IMR-90 (cell line): Measurements from ENCODE around the gene CHST5. TPM values are rescaled to one million over a fixed set of nuclear protein-coding genes. Genes with fewer than 3 reads are reported as not detected.

Source experiments
- ATAC-seq: fragments of 200-7000 bp; cut with Tn5 transposase; 2 replicates; pipeline ENCODE4 v1.9.1; 2020; ENCODE audit warnings: low read depth, mild to moderate bottlenecking, moderate library complexity
- BruUV-seq: library from RNA; stranded (reverse); fragments of 400-500 nt; replicated peaks from 2 replicates; lab custom pipeline; 2021; lab: Mats Ljungman, UMichigan
- CTCF ChIA-PET: fragments of 300-600 bp; formaldehyde crosslinking; extraction: SDS; loops from one replicate; lab custom pipeline; 2021; ENCODE audit warnings: antibody characterized with exemption; lab: Yijun Ruan, JAX
- POLR2A ChIA-PET: fragments of 300-600 bp; sonication (Branson Sonifier 250); formaldehyde crosslinking; loops from one replicate; lab custom pipeline; 2022; ENCODE audit warnings: antibody characterized with exemption; ENCODE audit not compliant: unreplicated experiment; lab: Charles Lee
- DNase-seq: peaks from one replicate; pipeline ENCODE4 v3.0.0; 2013
- H2AFZ ChIP-seq: replicated peaks from 2 replicates; pipeline ENCODE3; 2013; ENCODE audit warnings: low read length, mild to moderate bottlenecking; ENCODE audit not compliant: poor library complexity
- H2AK5ac ChIP-seq: 2 replicates; pipeline ENCODE4 v1.6.1; 2013; ENCODE audit warnings: low read depth, low read length, inconsistent platforms
- H2AK9ac ChIP-seq: replicated peaks from 2 replicates; pipeline ENCODE3; 2013; ENCODE audit warnings: mild to moderate bottlenecking, low read depth, low read length, moderate library complexity; ENCODE audit not compliant: poor library complexity
- H2BK120ac ChIP-seq: 2 replicates; pipeline ENCODE4 v1.6.1; 2013; ENCODE audit warnings: low read depth, low read length, inconsistent platforms
- H2BK15ac ChIP-seq: 3 replicates; pipeline ENCODE4 v1.6.1; 2013; ENCODE audit warnings: low read depth, low read length, inconsistent platforms
- H2BK20ac ChIP-seq: 2 replicates; pipeline ENCODE4 v1.6.1; 2013; ENCODE audit warnings: low read depth, mild to moderate bottlenecking, inconsistent platforms, low read length, moderate library complexity
- H2BK5ac ChIP-seq: 2 replicates; pipeline ENCODE4 v1.6.1; 2013; ENCODE audit warnings: mild to moderate bottlenecking, low read depth, low read length, inconsistent platforms; ENCODE audit not compliant: poor library complexity, severe bottlenecking
- H3K14ac ChIP-seq: replicated peaks from 2 replicates; pipeline ENCODE4 v1.6.1; 2013; ENCODE audit warnings: low read depth, low read length, inconsistent platforms
- H3K18ac ChIP-seq: 2 replicates; pipeline ENCODE4 v1.6.1; 2013; ENCODE audit warnings: low read depth, low read length, control low read depth
- H3K23ac ChIP-seq: 2 replicates; pipeline ENCODE4 v1.6.1; 2013; ENCODE audit warnings: low read depth, low read length, inconsistent platforms
- H3K27ac ChIP-seq: 2 replicates; pipeline ENCODE4 v1.5.1; 2013; ENCODE audit warnings: mild to moderate bottlenecking, control low read depth, low read length; ENCODE audit not compliant: insufficient read depth
- H3K27me3 ChIP-seq: 2 replicates; pipeline ENCODE4 v1.6.1; 2013; ENCODE audit warnings: low read length; ENCODE audit not compliant: control insufficient read depth, insufficient read depth
- H3K36me3 ChIP-seq: 2 replicates; pipeline ENCODE4 v1.6.1; 2013; ENCODE audit warnings: low read length, mixed read lengths; ENCODE audit not compliant: control insufficient read depth, insufficient read depth
- H3K4ac ChIP-seq: 2 replicates; pipeline ENCODE4 v1.6.1; 2013; ENCODE audit warnings: low read depth, low read length, inconsistent platforms
- H3K4me1 ChIP-seq: 2 replicates; pipeline ENCODE4 v1.6.1; 2013; ENCODE audit warnings: low read length, mixed read lengths; ENCODE audit not compliant: control insufficient read depth, insufficient read depth
- H3K4me2 ChIP-seq: 2 replicates; pipeline ENCODE4 v1.6.1; 2013; ENCODE audit warnings: low read depth, mild to moderate bottlenecking, control low read depth, low read length, moderate library complexity
- H3K4me3 ChIP-seq: 2 replicates; pipeline ENCODE4 v1.5.1; 2013; ENCODE audit warnings: low read depth, mild to moderate bottlenecking, control low read depth, low read length, moderate library complexity; ENCODE audit not compliant: insufficient read depth
- H3K56ac ChIP-seq: 2 replicates; pipeline ENCODE4 v1.6.1; 2013; ENCODE audit warnings: low read length, inconsistent platforms; ENCODE audit not compliant: insufficient read depth; ENCODE audit errors: extremely low read depth
- H3K79me1 ChIP-seq, 2 experiments: 2 replicates each; pipeline ENCODE4 v1.6.1; 2013; ENCODE audit warnings: low read length in 2 of 2, inconsistent platforms in 1 of 2, low read depth in 1 of 2
- H3K9ac ChIP-seq: 2 replicates; pipeline ENCODE4 v1.6.1; 2013; ENCODE audit warnings: low read depth, low read length, control low read depth
- H3K9me1 ChIP-seq: 2 replicates; pipeline ENCODE4 v1.6.1; 2013; ENCODE audit warnings: low read length, inconsistent platforms; ENCODE audit not compliant: insufficient read depth
- H3K9me3 ChIP-seq: 2 replicates; pipeline ENCODE4 v1.6.1; 2013; ENCODE audit warnings: low read length; ENCODE audit not compliant: control insufficient read depth, insufficient read depth
- H4K20me1 ChIP-seq: 2 replicates; pipeline ENCODE4 v1.6.1; 2013; ENCODE audit warnings: low read length, inconsistent platforms; ENCODE audit not compliant: insufficient read depth
- H4K5ac ChIP-seq: 2 replicates; pipeline ENCODE4 v1.6.1; 2013; ENCODE audit warnings: mild to moderate bottlenecking, low read depth, low read length, control low read depth
- H4K8ac ChIP-seq, 2 experiments: 2 replicates each; pipeline ENCODE4 v1.6.1; 2013; ENCODE audit warnings: low read depth in 2 of 2, low read length in 2 of 2, control low read depth in 1 of 2, inconsistent platforms in 1 of 2
- H4K91ac ChIP-seq: 2 replicates; pipeline ENCODE4 v1.6.1; 2013; ENCODE audit warnings: low read depth, low read length, inconsistent platforms; ENCODE audit not compliant: insufficient read depth
- BHLHE40 ChIP-seq: fragments of 150-350 bp; IDR thresholded peaks from 2 replicates; pipeline ENCODE4 v1.6.1; 2016; ENCODE audit warnings: mild to moderate bottlenecking, low read depth, low read length
- FOS ChIP-seq: fragments of 150-350 bp; IDR thresholded peaks from 2 replicates; pipeline ENCODE4 v1.6.1; 2016; ENCODE audit warnings: low read depth, low read length
- MAFK ChIP-seq: IDR thresholded peaks from 2 replicates; pipeline ENCODE4 v1.6.1; 2012; ENCODE audit warnings: low read depth, low read length, improper control_type of control experiment
- MAZ ChIP-seq: IDR thresholded peaks from 2 replicates; pipeline ENCODE4 v1.6.1; 2012; ENCODE audit warnings: low read depth, mild to moderate bottlenecking, low read length, improper control_type of control experiment, moderate library complexity, borderline replicate concordance
- MXI1 ChIP-seq: IDR thresholded peaks from 2 replicates; pipeline ENCODE4 v1.6.1; 2012; ENCODE audit warnings: low read depth, mild to moderate bottlenecking, low read length, moderate library complexity, borderline replicate concordance
- NFE2L2 ChIP-seq: fragments of 150-350 bp; IDR thresholded peaks from 2 replicates; pipeline ENCODE4 v1.6.1; 2016; ENCODE audit warnings: low read depth, mild to moderate bottlenecking, low read length
- POLR2A ChIP-seq: IDR thresholded peaks from 2 replicates; pipeline ENCODE4 v1.6.1; 2012; ENCODE audit warnings: mild to moderate bottlenecking, low read depth, low read length
- RAD21 ChIP-seq: IDR thresholded peaks from 2 replicates; pipeline ENCODE4 v1.6.1; 2012; ENCODE audit warnings: low read length, improper control_type of control experiment
- RCOR1 ChIP-seq: IDR thresholded peaks from 2 replicates; pipeline ENCODE4 v1.6.1; 2012; ENCODE audit warnings: mild to moderate bottlenecking, low read length, improper control_type of control experiment; ENCODE audit not compliant: insufficient replicate concordance
- SMC3 ChIP-seq: fragments of 150-350 bp; IDR thresholded peaks from 2 replicates; pipeline ENCODE4 v1.6.1; 2016; ENCODE audit warnings: low read depth, mild to moderate bottlenecking, antibody characterized with exemption, low read length, moderate library complexity
- WGBS, 2 experiments: methylation state at CpG; one replicate each; pipeline versions ENCODE4 v1.1.5 to v1.1.7; 2013; ENCODE audit warnings: missing lambda C conversion rate in 2 of 2; ENCODE audit not compliant: insufficient read length in 1 of 2; ENCODE audit errors: extremely low coverage in 2 of 2; 5-methylcytosine and 5-hydroxymethylcytosine counted together
- dilution Hi-C: fragments of 300-500 bp; cut with HindIII; formaldehyde crosslinking; loops from one replicate; pipeline ENCODE4 v1.14.3; 2018; ENCODE audit warnings: low sequenced_read_pairs; ENCODE audit not compliant: unreplicated experiment
- in situ Hi-C: fragments of 300-500 bp; cut with MboI; formaldehyde crosslinking; loops from 3 replicates; pipeline ENCODE4 v1.14.3; 2019; ENCODE audit warnings: low sequenced_read_pairs, inconsistent platforms, mixed read lengths
- intact Hi-C: fragments of 100-400 bp; cut with micrococcal nuclease; formaldehyde crosslinking; loops from 2 replicates; pipeline ENCODE4 v1.10.0; 2022
- polyA plus RNA-seq, 3 experiments: library from polyadenylated mRNA; depleted of rRNA; stranded (reverse); fragments of >200 nt; gene quantifications; 2 replicates each; pipeline ENCODE4 v1.2.3, GENCODE V29; 2012; ENCODE audit warnings: low replicate concordance in 1 of 3
- total RNA-seq: library from RNA; depleted of rRNA; stranded (reverse); fragments of >200 nt; gene quantifications from 2 replicates; pipeline ENCODE4 v1.2.3, GENCODE V29; 2012
- TF ChIP-seq, protein P1 (sequence below): fragments of 150-350 bp; IDR thresholded peaks from 2 replicates; pipeline ENCODE4 v1.6.1; 2017; ENCODE audit warnings: mild to moderate bottlenecking, antibody characterized with exemption, low read length, low read depth
- TF ChIP-seq, protein P2 (sequence below): conservative IDR thresholded peaks from 2 replicates; pipeline ENCODE4 v1.5.1; 2012; ENCODE audit warnings: mild to moderate bottlenecking, low read depth, low read length, improper control_type of control experiment

The CHST5 gene
- total and polyA plus RNA-seq, 2 of the 4 experiments (the other 2 are of a cell fraction), result not detected

DNA sequence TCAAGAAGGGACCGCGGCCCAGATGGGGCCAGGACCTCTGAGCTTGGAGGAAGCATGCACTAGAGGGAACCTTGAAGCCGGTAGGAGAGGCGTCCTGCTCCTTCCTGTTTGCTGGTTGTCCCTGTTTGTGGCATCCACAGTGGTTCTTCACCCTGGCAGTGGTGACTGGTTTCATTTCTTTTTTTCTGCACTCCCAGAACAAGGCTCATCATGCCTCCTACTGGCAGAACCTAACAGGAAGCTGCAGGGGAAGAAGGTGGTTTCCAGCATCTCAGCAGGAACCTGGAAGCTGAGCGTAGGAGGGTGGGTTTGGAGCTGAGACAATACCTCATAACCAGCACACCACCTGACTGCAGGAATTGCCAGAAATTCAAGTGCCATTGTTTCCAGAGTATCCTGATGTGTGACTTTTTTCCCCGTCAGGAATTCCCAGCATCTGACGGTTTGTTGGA lies 14.3 kb upstream of the CHST5 start:
- Histone ChIP-seq H3K56ac (no peak overlapping the region), H3K4me3 (no peak overlapping the region), H3K27me3 (no peaks in the 10 kb centered on the region), H3K79me1 (0 out of 4 replicates have a peak, but pooled peaks cover 0 to under 1% of the 10 kb centered on the region in 2 experiments), H3K23ac (no peak overlapping the region), H4K8ac (no peak overlapping the region), H3K9me3 (no peaks in the 10 kb centered on the region), H2AFZ (no peak overlapping the region), H3K4me1 (no peaks in the 10 kb centered on the region), H3K9ac (no peak overlapping the region), H3K36me3 (no peaks in the 10 kb centered on the region), H2AK9ac (no peak overlapping the region), H3K14ac (no peak overlapping the region), H4K91ac (no peak overlapping the region), H2BK120ac (no peak overlapping the region), H3K9me1 (no peaks in the 10 kb centered on the region; the same call in 1 of the 2 replicates), H2AK5ac (no peak overlapping the region), H2BK15ac (no peak overlapping the region), H4K20me1 (no peaks in the 10 kb centered on the region), H4K5ac (no peak overlapping the region), H2BK5ac (no peak overlapping the region), H2BK20ac (no peak overlapping the region), H3K18ac (no peak overlapping the region), H3K4ac (no peak overlapping the region), H3K27ac (no peak overlapping the region), H3K4me2 (no peak overlapping the region)
- ChIA-PET POLR2A (no interaction called here), CTCF (interaction anchor here (0.5 to 2.1 kb wide), 3 partner anchors 15 to 1594 kb away, joined by 4 to 7 read pairs (median 5); no protein-coding TSS in a partner anchor)
- TF ChIP-seq FOS, result no peak
- peak; percentile 38 for TF ChIP-seq SMC3
- TF ChIP-seq RCOR1, result no peak
- no peak for TF ChIP-seq NFE2L2
- TF ChIP-seq BHLHE40, result no peak
- TF ChIP-seq MAZ, result no peak
- TF ChIP-seq POLR2A, result no peak
- TF ChIP-seq MAFK, result no peak
- no peak for TF ChIP-seq MXI1
- TF ChIP-seq, protein P1, sequence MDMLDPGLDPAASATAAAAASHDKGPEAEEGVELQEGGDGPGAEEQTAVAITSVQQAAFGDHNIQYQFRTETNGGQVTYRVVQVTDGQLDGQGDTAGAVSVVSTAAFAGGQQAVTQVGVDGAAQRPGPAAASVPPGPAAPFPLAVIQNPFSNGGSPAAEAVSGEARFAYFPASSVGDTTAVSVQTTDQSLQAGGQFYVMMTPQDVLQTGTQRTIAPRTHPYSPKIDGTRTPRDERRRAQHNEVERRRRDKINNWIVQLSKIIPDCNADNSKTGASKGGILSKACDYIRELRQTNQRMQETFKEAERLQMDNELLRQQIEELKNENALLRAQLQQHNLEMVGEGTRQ, result no peak
- TF ChIP-seq, protein P2, sequence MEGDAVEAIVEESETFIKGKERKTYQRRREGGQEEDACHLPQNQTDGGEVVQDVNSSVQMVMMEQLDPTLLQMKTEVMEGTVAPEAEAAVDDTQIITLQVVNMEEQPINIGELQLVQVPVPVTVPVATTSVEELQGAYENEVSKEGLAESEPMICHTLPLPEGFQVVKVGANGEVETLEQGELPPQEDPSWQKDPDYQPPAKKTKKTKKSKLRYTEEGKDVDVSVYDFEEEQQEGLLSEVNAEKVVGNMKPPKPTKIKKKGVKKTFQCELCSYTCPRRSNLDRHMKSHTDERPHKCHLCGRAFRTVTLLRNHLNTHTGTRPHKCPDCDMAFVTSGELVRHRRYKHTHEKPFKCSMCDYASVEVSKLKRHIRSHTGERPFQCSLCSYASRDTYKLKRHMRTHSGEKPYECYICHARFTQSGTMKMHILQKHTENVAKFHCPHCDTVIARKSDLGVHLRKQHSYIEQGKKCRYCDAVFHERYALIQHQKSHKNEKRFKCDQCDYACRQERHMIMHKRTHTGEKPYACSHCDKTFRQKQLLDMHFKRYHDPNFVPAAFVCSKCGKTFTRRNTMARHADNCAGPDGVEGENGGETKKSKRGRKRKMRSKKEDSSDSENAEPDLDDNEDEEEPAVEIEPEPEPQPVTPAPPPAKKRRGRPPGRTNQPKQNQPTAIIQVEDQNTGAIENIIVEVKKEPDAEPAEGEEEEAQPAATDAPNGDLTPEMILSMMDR, result peak; percentile 47
- peak; percentile 51 for TF ChIP-seq RAD21
- in situ Hi-C loops (no loop called here), dilution Hi-C loops (no loop called here), intact Hi-C loops (loop anchor here (1.0 kb wide), 1 partner anchor 79 kb away; no protein-coding TSS in a partner anchor)
- BruUV-seq, result no TSS peak
- WGBS, 2 experiments, result 80% methylated on average over 2 of the region's 7 CpGs; no CpG with 5 or more reads in 1 of the 2 experiments
- DNase-seq, result peak; percentile 43
- ATAC-seq, result no peak; the same call in 1 of the 2 replicates
